Osteocyte (in vitro differentiated cells): ENCODE results near the gene CELF5. TPM values are rescaled to one million over a fixed set of nuclear protein-coding genes. Genes with fewer than 3 reads are reported as not detected.
A peak's percentile ranks its signal among the peaks of the same experiment; 100 is the strongest.

Experiments
- DNase-seq: peaks from one replicate; pipeline ENCODE4 v3.0.0; 2021; ENCODE audit warnings: mixed read lengths; ENCODE audit not compliant: unreplicated experiment; ENCODE audit errors: extremely low spot score
- H3K27ac Mint-ChIP-seq: one replicate; pipeline ENCODE4 v1.8.0; 2021; ENCODE audit warnings: mild to moderate bottlenecking, mixed read lengths; ENCODE audit not compliant: unreplicated experiment
- H3K27me3 Mint-ChIP-seq: one replicate; pipeline ENCODE4 v1.8.0; 2021; ENCODE audit warnings: mixed read lengths; ENCODE audit not compliant: unreplicated experiment
- H3K36me3 Mint-ChIP-seq: one replicate; pipeline ENCODE4 v1.8.0; 2021; ENCODE audit warnings: mixed read lengths; ENCODE audit not compliant: unreplicated experiment
- H3K4me1 Mint-ChIP-seq: one replicate; pipeline ENCODE4 v1.8.0; 2021; ENCODE audit warnings: mixed read lengths; ENCODE audit not compliant: unreplicated experiment
- H3K4me3 Mint-ChIP-seq: one replicate; pipeline ENCODE4 v1.8.0; 2021; ENCODE audit warnings: mild to moderate bottlenecking, moderate library complexity, mixed read lengths; ENCODE audit not compliant: unreplicated experiment
- H3K9me3 Mint-ChIP-seq: one replicate; pipeline ENCODE4 v1.8.0; 2021; ENCODE audit warnings: mixed read lengths; ENCODE audit not compliant: unreplicated experiment
- total RNA-seq: library from RNA; stranded (reverse); gene quantifications from 2 replicates; pipeline ENCODE4 v1.2.1, GENCODE V29; 2021
- TF ChIP-seq, protein P1 (sequence below): fragments of 200-600 bp; sonication (generic); IDR thresholded peaks from 2 replicates; pipeline ENCODE4 v1.5.0; 2021; ENCODE audit warnings: antibody characterized with exemption, mild to moderate bottlenecking, moderate library complexity

The CELF5 gene
- total RNA-seq, 1 donor from 2014 or later, result 0.16 TPM

DNA sequence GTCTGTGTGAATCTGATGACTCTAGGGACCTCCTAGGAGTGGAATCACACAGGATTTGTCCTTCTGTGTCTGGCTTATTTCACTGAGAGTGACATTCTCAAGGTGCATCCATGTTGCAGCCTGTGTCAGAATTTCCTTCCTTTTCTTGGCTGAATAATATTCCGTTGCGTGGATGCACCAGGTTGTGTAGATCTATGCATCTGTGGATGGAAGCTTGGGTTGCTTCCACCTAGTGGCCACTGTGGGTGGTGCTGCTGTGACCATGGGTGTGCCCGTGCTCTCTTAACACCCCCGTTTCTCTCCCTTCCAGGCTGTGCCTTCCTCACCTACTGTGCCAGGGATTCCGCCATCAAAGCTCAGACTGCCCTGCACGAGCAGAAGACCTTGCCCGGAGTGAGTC, 26.2 kb downstream of the CELF5 start:
- peaks cover 4% of the 10 kb centered on the region for H3K9me3 Mint-ChIP-seq
- no peak for DNase-seq
- H3K27me3 Mint-ChIP-seq, result peaks cover 6% of the 10 kb centered on the region
- H3K4me3 Mint-ChIP-seq, result no peak overlapping the region
- H3K27ac Mint-ChIP-seq, result no peak overlapping the region
- TF ChIP-seq, protein P1, sequence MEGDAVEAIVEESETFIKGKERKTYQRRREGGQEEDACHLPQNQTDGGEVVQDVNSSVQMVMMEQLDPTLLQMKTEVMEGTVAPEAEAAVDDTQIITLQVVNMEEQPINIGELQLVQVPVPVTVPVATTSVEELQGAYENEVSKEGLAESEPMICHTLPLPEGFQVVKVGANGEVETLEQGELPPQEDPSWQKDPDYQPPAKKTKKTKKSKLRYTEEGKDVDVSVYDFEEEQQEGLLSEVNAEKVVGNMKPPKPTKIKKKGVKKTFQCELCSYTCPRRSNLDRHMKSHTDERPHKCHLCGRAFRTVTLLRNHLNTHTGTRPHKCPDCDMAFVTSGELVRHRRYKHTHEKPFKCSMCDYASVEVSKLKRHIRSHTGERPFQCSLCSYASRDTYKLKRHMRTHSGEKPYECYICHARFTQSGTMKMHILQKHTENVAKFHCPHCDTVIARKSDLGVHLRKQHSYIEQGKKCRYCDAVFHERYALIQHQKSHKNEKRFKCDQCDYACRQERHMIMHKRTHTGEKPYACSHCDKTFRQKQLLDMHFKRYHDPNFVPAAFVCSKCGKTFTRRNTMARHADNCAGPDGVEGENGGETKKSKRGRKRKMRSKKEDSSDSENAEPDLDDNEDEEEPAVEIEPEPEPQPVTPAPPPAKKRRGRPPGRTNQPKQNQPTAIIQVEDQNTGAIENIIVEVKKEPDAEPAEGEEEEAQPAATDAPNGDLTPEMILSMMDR, result peak; percentile 47
- H3K36me3 Mint-ChIP-seq, result no peaks in the 10 kb centered on the region
- H3K4me1 Mint-ChIP-seq, result no peaks in the 10 kb centered on the region

DNA sequence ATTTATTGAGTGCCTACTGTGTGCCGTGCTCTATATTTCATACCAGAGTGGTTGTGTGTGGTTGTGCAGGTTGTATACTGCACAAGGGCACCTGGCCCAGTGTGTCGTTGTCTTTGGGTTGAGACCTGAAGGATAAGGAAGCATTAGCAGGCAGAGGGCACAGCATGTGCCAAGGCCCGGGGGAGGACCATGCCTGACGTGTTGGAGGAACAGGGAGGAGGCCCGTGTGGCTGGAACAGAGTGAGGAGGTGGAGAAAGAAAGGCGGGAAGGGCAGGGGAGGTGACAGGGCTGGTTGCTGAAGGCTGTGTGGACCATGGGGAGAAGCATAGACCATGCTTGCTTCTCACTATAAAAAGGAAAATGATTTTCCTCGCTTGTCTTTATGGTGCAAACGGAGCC, 26.8 kb downstream of the CELF5 start:
- DNase-seq, result no peak
- H3K36me3 Mint-ChIP-seq, result no peaks in the 10 kb centered on the region
- TF ChIP-seq, protein P1, result no peak
- H3K27ac Mint-ChIP-seq, result no peak overlapping the region
- H3K9me3 Mint-ChIP-seq, result peaks cover 4% of the 10 kb centered on the region
- no peaks in the 10 kb centered on the region for H3K4me1 Mint-ChIP-seq
- H3K4me3 Mint-ChIP-seq, result no peak overlapping the region
- peaks cover 6% of the 10 kb centered on the region for H3K27me3 Mint-ChIP-seq

DNA sequence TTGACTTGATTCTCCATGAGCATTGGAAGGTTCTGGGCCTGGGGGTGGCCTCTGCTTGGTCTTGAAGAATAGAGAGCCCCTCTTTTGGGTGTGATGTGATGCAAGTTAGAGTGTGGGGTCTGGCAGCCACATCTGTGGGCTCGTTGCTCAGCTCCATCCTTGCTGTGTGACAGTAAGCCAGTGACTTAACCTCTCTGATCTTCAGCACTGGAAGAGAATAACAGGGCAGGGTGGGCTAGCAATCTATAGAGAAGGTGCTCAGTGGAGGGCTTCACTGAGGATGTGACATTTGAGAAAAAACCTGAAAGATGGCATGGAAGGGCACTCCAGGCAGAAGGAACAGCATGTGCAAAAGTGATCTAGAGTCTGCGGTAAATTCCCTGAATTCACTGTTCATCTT, 28.2 kb downstream of the CELF5 start:
- Mint-ChIP-seq H3K36me3 (no peaks in the 10 kb centered on the region), H3K27ac (no peak overlapping the region), H3K4me3 (no peak overlapping the region), H3K27me3 (peaks cover 6% of the 10 kb centered on the region), H3K4me1 (no peaks in the 10 kb centered on the region), H3K9me3 (peaks cover 4% of the 10 kb centered on the region)
- DNase-seq, result no peak
- TF ChIP-seq, protein P1, result no peak

DNA sequence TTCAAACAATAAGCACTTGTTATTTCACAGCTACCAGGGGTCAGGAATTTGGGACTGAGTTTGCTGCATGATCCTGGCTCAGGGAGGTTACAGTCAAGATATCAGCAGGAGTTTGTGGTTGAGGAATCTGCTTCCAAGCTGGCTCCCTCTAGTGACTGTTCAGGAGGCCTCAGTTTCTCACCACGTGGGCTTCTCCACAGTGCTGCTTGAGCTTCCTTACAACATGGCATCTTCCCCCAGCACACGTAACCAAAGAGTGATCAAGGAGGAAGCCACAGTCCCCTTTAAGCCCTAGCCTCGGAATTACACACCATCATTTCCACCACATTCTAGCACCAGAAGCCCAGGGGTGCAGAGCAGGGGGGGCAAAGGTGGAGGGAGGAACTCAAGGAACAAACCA, 28.8 kb downstream of the CELF5 start:
- peaks cover 6% of the 10 kb centered on the region for H3K27me3 Mint-ChIP-seq
- TF ChIP-seq, protein P1, result no peak
- no peaks in the 10 kb centered on the region for H3K4me1 Mint-ChIP-seq
- no peak overlapping the region for H3K4me3 Mint-ChIP-seq
- DNase-seq, result no peak
- no peak overlapping the region for H3K27ac Mint-ChIP-seq
- peaks cover 4% of the 10 kb centered on the region for H3K9me3 Mint-ChIP-seq
- no peaks in the 10 kb centered on the region for H3K36me3 Mint-ChIP-seq

DNA sequence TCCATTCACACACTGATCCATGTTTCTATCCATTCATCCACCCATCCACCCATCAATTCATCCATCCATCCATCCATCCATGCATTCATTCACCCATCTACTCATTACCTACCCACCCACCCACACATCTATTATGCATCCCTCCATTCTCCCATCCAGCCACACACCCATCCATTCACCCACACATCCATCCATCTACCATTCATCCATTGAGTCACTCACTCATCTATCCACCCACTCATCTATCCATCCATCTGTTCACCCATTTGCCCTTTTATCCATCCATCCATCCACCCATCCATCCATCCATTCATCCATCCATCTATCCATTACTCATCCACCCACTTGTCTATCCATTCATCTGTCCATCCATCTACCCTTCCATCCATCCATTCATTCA, 30.1 kb downstream of the CELF5 start:
- Mint-ChIP-seq H3K4me1 (no peaks in the 10 kb centered on the region), H3K27me3 (peaks cover 9% of the 10 kb centered on the region), H3K27ac (no peak overlapping the region), H3K36me3 (no peaks in the 10 kb centered on the region), H3K9me3 (peaks cover 4% of the 10 kb centered on the region), H3K4me3 (no peak overlapping the region)
- TF ChIP-seq, protein P1, result no peak
- no peak for DNase-seq
